22Rv1 (cell line): ENCODE results near the gene ST3GAL3.
"Not testable (repeated sequence)": the region's sequence is repeated elsewhere in the genome, so short reads cannot be mapped to it uniquely, and the experiment has no call there.

ENCODE experiments used
- ZFX ChIP-seq: fragments of 450-650 bp; IDR thresholded peaks from 2 replicates; pipeline ENCODE4 v1.6.1; 2017; ENCODE audit warnings: antibody characterized with exemption, borderline replicate concordance
- TF ChIP-seq, protein P1 (sequence below): fragments of 450-650 bp; IDR thresholded peaks from 2 replicates; pipeline ENCODE4 v1.5.1; 2017; ENCODE audit warnings: mild to moderate bottlenecking

DNA sequence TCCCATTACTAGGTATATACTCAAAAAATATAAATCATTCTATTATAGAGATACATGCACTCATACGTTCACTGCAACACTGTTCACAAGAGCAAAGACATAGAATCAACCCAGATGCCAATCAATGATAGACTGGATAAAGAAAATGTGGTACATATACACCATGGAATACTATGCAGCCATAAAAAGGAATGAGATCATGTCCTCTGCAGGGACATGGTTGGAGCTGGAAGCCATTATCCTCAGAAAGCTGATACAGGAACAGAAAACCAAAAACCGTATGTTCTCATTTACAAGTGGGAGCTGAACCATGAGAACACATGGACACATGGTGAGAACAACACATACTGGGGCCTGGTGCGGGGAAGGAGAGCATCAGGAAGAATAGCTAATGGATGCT is 70.6 kb downstream of the ST3GAL3 start:
- TF ChIP-seq, protein P1, sequence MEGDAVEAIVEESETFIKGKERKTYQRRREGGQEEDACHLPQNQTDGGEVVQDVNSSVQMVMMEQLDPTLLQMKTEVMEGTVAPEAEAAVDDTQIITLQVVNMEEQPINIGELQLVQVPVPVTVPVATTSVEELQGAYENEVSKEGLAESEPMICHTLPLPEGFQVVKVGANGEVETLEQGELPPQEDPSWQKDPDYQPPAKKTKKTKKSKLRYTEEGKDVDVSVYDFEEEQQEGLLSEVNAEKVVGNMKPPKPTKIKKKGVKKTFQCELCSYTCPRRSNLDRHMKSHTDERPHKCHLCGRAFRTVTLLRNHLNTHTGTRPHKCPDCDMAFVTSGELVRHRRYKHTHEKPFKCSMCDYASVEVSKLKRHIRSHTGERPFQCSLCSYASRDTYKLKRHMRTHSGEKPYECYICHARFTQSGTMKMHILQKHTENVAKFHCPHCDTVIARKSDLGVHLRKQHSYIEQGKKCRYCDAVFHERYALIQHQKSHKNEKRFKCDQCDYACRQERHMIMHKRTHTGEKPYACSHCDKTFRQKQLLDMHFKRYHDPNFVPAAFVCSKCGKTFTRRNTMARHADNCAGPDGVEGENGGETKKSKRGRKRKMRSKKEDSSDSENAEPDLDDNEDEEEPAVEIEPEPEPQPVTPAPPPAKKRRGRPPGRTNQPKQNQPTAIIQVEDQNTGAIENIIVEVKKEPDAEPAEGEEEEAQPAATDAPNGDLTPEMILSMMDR, result not testable (repeated sequence)
- TF ChIP-seq ZFX, result not testable (repeated sequence)
